A204.1 (cell line): ENCODE data around the gene LMBRD1.

ENCODE experiments used
- FAIRE-seq: peaks from 2 replicates; lab custom pipeline; 2012; peaks lifted over from hg19 to GRCh38; lab: Jason Lieb, UNC

Gene LMBRD1

DNA sequence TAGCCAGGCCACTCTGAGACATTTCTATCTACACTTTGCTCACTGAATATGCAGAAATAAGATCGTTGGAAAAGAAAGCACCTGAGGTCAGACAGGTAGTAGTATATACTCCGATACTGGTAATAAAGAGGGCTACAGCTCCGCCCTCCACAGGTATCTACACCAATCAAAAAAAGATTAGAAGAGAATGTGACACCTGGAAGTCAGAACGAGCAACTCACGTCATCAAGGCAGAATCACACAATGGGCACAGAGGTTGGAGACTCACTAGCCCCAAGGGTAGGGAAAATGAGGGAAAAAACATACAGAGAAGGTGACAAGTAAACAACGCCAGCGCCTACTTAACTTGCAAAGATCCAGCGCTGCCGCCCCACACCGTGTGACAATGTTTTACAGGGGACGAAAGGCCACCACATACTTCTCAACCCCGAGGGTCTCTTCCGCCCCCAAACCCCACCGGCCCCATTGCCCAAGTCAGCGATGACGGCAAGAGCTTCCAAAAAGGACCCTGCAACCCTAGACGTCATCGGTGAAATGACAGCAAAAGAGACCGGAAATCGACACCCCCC lies 653 bp downstream of the LMBRD1 start:
- no peak for FAIRE-seq

DNA sequence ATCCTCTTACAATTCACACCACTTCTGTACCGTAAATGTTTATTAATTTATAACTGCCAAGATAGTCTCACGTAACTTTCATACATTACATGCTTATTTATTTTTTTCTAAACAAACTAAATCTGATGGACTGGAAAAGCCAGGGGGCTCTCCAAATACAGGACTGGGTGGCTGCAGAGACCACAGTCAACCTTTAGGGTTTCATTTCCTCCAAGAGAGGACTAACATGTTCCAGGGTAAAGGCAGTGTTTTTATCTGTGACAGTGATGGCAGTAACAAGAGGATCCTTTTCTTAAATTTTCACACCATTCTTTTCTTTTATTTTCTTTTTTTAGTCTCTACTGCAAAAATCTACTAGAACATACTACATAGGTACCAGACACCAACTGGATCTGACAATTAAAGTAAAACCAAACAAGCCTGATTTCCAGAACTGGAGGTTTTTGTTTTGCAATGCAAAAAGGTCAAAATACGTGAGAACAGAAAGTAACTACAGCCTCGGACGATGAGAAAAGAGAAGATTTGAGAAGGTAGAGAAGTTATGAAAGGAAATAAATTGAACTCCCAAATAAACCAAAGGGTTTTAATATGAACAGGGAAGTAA lies 1.2 kb downstream of the LMBRD1 start:
- FAIRE-seq, result no peak

- no peak for FAIRE-seq
These were observed 4.5 kb downstream of the LMBRD1 start for GRCh38 chr6:69792292-69792691.

DNA sequence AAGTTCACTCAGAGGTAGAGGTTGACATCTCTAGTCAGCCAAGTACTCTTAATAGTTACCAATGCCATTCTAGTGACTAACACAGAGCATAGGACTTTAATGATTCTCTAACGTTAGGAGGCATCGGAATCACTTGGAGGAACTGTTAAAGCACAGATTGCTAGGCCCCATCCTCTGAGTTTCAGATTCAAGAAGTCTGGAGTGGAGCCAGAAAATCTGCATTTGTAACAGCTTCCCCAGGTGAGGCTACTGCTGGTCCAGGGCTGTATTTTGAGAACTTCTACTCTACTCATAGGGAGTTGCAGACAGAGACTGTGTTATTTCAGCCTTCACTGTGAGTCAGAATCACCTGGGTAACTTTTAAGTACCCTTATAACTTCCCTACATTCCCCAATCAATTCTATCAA lies 5.7 kb downstream of the LMBRD1 start:
- no peak for FAIRE-seq

- FAIRE-seq, result no peak
These were observed 6.2 kb downstream of the LMBRD1 start for GRCh38 chr6:69790629-69791028.

DNA sequence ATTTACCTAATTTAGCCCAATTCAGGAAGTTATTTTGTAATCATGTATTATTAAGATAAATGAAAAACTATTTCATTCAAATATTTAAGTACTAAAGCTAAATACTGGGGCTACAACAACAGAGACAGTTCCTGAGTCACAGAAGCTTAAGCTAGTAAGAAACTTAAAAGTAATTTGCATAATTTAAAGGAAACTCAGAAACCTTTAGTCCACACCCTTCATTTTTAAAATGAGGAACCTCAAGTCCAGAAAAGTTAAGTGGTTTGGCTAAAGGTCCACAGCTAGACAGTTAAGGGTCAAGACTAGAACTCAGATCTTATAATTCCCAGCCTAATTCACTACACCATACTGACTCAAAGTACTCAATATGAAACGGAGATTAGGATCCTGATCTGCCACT lies 7.2 kb downstream of the LMBRD1 start:
- FAIRE-seq, result no peak

- peak; percentile 60 for FAIRE-seq
These were observed 9.4 kb downstream of the LMBRD1 start for GRCh38 chr6:69787436-69787835.

DNA sequence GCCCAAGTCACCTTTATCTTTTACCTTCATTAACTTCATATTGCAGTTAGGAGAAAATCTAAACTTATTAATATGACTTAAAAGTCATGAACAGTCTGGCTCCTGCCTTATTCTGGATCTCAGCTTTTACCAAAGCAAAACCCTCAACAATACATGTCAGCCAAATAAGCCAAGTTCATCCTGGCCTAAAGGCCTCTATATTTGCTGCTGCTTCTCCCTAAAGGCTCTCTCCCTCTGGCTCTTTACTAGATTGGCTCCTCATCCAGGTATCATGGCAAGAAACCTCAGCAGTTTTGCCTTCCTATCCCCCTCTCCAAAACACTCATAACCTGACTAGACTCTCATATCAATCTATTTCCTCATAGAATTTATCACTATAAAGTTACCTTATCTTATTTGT lies 11.1 kb downstream of the LMBRD1 start:
- no peak for FAIRE-seq

- no peak for FAIRE-seq
These were observed 12.0 kb downstream of the LMBRD1 start for GRCh38 chr6:69784595-69785377.

DNA sequence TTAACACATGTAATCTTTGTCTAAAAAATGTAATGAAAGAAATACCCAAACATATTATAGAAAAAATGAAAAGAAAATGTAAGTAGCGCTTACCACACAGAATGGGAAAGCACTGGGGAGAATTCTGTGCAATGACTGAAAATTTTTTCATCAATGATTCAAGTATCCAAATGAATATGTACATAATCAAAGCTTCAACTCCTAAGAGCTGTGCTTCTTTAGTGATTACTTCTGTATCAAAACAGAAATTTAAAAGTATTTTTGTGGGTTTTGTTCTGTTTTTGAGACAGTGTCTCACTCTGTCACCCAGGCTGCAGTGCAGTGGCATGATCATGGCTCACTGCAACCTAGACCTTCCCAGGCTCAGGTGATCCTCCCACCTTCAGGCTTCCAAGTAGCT lies 13.7 kb downstream of the LMBRD1 start:
- no peak for FAIRE-seq

DNA sequence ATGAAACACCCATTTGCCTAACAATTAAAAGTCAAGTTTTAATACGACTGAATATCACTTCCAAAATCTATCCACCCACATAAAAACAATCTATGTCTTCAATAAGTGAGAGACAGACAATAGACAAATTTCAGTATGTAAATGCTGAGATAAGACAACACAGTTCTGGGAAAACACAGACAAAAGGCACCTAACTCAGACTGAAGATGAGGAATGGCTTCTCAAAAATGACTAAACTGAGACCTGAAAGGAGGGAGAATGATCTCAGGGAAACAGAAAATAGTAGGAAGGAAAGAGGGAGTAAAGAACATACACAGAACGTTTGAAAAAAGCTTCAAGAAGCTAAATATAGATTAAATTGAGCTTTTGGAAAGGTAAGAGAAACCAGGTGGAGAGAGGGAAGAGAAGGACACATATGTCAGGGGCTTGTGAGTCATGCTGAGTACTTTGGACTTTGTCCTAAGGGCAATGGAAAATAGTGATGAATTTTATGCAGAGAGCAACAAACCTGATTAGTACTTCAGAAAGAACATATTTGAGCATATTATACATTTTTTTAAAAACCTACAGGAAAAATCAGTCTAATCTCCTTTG lies 16.1 kb downstream of the LMBRD1 start:
- no peak for FAIRE-seq

GRCh38 chr6:69775941-69776340 lies 20.9 kb downstream of the LMBRD1 start:
- FAIRE-seq, result no peak

DNA sequence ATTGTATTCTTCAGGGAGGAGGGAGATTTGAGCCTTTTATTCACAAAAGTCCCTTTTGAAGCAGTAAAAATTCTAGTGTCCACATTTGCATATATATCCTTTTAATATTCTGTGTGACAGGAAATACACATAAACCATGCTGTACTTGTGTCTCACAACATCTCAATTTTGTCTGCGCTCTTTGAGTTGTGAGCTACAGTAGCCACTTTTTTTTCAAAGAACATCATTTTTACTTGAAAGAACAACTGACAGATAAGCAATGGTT lies 21.3 kb downstream of the LMBRD1 start:
- no peak for FAIRE-seq

GRCh38 chr6:69774740-69775584 lies 21.8 kb downstream of the LMBRD1 start:
- no peak for FAIRE-seq

- FAIRE-seq, result no peak
These were observed 25.5 kb downstream of the LMBRD1 start for GRCh38 chr6:69771158-69771906.

DNA sequence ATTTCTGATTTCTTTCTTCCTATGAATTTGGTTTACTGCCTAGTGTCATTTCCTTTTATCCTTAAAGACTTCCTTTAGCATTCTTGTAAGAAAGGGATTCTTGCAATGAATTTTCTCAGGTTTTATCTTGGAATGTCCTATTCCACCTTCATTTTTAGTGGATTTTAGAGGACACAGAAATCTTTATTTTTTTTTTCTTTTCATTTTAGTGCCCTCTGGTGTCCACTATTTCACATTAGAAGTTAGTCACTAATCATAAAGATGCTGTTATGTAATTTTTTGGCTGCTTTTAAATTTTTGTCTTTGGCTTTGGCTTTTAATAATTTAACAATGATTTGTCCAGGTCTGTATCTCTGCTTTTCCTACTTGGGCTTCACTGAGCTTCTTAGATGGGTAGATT lies 28.1 kb downstream of the LMBRD1 start:
- FAIRE-seq, result peak; percentile 90

DNA sequence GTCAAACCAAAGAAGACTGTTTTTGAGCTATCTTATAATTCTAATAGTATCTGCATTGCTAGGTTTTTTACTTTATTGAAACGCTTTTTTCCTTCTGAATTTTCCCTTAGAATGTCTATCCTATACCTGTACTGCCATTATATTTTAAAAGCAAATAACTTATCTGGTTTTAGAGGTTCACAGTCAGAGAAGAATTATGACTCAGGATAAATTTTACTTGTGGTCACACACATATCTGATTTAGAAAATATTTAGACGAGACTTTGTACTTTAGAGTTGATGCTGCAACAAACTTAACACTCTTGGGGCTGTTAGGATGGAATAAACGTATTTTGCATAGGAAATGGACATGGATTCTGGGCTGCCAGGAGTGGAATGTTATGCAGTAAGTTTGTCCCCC lies 33.0 kb downstream of the LMBRD1 start:
- no peak for FAIRE-seq

- no peak for FAIRE-seq
These were observed 35.0 kb downstream of the LMBRD1 start for GRCh38 chr6:69761853-69762252.

DNA sequence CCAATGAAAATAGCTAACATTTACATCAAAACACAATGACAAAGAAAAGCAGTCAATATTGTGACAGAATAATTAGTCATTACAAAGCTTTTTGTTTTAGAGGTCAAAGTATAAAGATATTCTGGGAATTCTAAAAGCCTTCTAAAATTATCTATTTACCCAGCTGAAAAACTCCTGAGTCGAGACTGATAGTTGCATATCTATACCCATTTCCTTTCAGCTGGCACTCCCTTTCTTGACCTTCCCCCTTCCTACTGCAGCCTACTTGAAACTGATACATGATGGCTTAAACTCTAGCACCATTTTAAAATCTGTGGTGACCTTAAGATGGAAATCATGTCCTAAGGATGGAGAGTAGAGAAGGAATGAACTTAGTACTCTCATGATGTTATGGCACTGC lies 38.6 kb downstream of the LMBRD1 start:
- no peak for FAIRE-seq

GRCh38 chr6:69756907-69757306 lies 39.9 kb downstream of the LMBRD1 start:
- FAIRE-seq, result no peak

DNA sequence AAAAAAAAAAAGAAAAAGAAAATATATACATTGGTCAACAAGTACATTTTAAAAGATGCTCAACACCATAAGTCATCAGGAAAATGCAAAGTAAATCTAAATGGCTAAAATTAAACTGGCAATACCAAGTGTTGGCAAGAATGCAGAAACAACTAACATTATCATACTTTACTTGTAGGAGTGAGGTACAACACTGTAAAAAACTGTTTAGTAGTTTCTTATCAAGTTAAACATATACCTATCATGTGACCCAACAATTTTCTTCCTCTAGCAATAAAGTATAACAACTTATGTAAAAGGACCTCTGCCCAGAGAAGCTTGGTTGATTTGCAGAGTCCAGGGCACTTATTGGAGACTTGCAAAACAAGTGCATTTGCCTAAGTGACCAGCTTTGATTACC lies 40.4 kb downstream of the LMBRD1 start:
- no peak for FAIRE-seq

DNA sequence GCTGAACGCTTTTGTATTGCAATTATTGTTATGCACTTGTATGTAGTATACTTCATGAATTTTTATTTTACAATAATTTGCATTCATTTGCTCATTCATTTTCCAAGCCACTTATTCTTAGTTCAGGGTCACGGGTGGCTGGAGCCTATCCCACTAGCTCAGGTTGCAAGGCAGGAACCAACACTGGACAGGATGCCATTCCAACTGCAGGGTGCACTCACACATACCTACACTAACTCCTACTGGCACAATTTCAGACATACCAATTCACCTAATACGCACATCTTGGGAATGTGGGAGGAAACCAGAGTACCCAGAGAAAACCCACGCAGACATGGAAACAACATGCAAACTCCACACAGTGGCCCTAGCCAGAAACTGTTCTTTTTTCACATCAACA lies 61.8 kb downstream of the LMBRD1 start:
- no peak for FAIRE-seq
